B cell (primary cell): ENCODE measurements around the gene FHDC1. TPM values are rescaled to one million over a fixed set of nuclear protein-coding genes. Genes with fewer than 3 reads are reported as not detected.

ENCODE experiments used
- ATAC-seq: fragments of 200-7000 bp; cut with Tn5 transposase; one replicate; pipeline ENCODE4 v1.10.0; 2021; ENCODE audit warnings: low read depth, mild to moderate bottlenecking, moderate number of reproducible peaks, moderate library complexity
- CTCF ChIA-PET: fragments of 350-600 bp; sonication (Branson Sonifier 250); formaldehyde crosslinking; loops from one replicate; lab custom pipeline; 2021; ENCODE audit warnings: antibody characterized with exemption, inconsistent platforms; lab: Charles Lee
- POLR2A ChIA-PET: fragments of 350-600 bp; sonication (Branson Sonifier 250); formaldehyde crosslinking; loops from one replicate; lab custom pipeline; 2021; ENCODE audit warnings: antibody characterized with exemption; lab: Charles Lee
- DNase-seq: peaks from one replicate; pipeline ENCODE4 v3.0.0; 2013
- H2AFZ ChIP-seq: 2 replicates; pipeline ENCODE4 v1.6.1; 2012; ENCODE audit warnings: mild to moderate bottlenecking, low read depth, low read length; ENCODE audit not compliant: insufficient read depth, poor library complexity, severe bottlenecking
- H3K27ac ChIP-seq, 2 donors: 1 replicate in 1 of 2; 2 replicates in 1 of 2; pipeline ENCODE4 v1.5.1; 2012 to 2013; ENCODE audit warnings: low read length in 2 of 2, mild to moderate bottlenecking in 2 of 2, moderate library complexity in 1 of 2
- H3K27me3 ChIP-seq, 4 experiments: fragments of 200-600 bp in 1 of 4; sonication (generic) in 1 of 4; replicated peaks in 1 of 4; 1 replicate in 2 of 4; 2 replicates in 2 of 4; pipeline versions ENCODE4 v1.6.1 to v1.7.0; 2013 to 2016; ENCODE audit warnings: low read length in 3 of 4, mild to moderate bottlenecking in 2 of 4, mixed read lengths in 1 of 4, moderate library complexity in 1 of 4; ENCODE audit not compliant: insufficient read depth in 4 of 4, control insufficient read depth in 3 of 4; ENCODE audit errors: control extremely low read depth in 1 of 4
- H3K36me3 ChIP-seq, 2 experiments: replicated peaks in 1 of 2; 1 replicate in 1 of 2; 2 replicates in 1 of 2; pipeline versions ENCODE4 v1.6.1 to v1.7.1; 2013; ENCODE audit warnings: low read length in 1 of 2; ENCODE audit not compliant: insufficient read depth in 2 of 2, control insufficient read depth in 1 of 2; ENCODE audit errors: control extremely low read depth in 1 of 2, extremely low read depth in 1 of 2
- H3K4me1 ChIP-seq, 2 donors: fragments of 200-600 bp in 1 of 2; sonication (generic) in 1 of 2; 1 replicate in 1 of 2; 2 replicates in 1 of 2; pipeline versions ENCODE4 v1.5.1 to v1.6.1; 2013 to 2017; ENCODE audit warnings: low read length in 2 of 2; ENCODE audit not compliant: control insufficient read depth in 2 of 2, insufficient read depth in 2 of 2
- H3K4me2 ChIP-seq: replicated peaks from 2 replicates; pipeline ENCODE3; 2012; ENCODE audit warnings: mild to moderate bottlenecking, low read depth, low read length; ENCODE audit not compliant: poor library complexity, severe bottlenecking
- H3K4me3 ChIP-seq, 5 experiments: fragments of 200-600 bp in 1 of 5; sonication (generic) in 1 of 5; 1 replicate in 3 of 5; 2 replicates in 2 of 5; pipeline versions ENCODE4 v1.5.1 to v1.7.0; 2011 to 2016; ENCODE audit warnings: low read length in 4 of 5, mild to moderate bottlenecking in 4 of 5, low read depth in 2 of 5, control low read depth in 1 of 5, moderate library complexity in 1 of 5; ENCODE audit not compliant: insufficient read depth in 1 of 5; ENCODE audit errors: control extremely low read depth in 1 of 5, extremely low read depth in 1 of 5
- H3K79me2 ChIP-seq: fragments of 200-600 bp; sonication (generic); one replicate; pipeline ENCODE4 v1.6.0; 2016; ENCODE audit warnings: low read length; ENCODE audit not compliant: control insufficient read depth, insufficient read depth
- H3K9ac ChIP-seq: fragments of 200-600 bp; sonication (generic); 2 replicates; pipeline ENCODE4 v1.6.1; 2017; ENCODE audit warnings: mild to moderate bottlenecking, low read length, moderate library complexity
- H3K9me3 ChIP-seq, 3 donors: one replicate each; pipeline versions ENCODE4 v1.6.1 to v1.7.1; 2013; ENCODE audit warnings: low read length in 2 of 3; ENCODE audit not compliant: control insufficient read depth in 2 of 3, insufficient read depth in 1 of 3; ENCODE audit errors: control extremely low read depth in 1 of 3
- H4K20me1 ChIP-seq: 2 replicates; pipeline ENCODE4 v1.6.0; 2012; ENCODE audit warnings: mild to moderate bottlenecking, low read length; ENCODE audit not compliant: insufficient read depth, control insufficient read depth, poor library complexity, severe bottlenecking
- H3K27ac Mint-ChIP-seq: one replicate; pipeline ENCODE4 v1.8.0; 2021; ENCODE audit warnings: mixed read lengths
- H3K27me3 Mint-ChIP-seq: one replicate; pipeline ENCODE4 v1.8.0; 2021; ENCODE audit warnings: mixed read lengths
- H3K4me1 Mint-ChIP-seq: one replicate; pipeline ENCODE4 v1.8.0; 2021; ENCODE audit warnings: mixed read lengths
- H3K4me3 Mint-ChIP-seq: one replicate; pipeline ENCODE4 v1.8.0; 2021; ENCODE audit warnings: mixed read lengths
- H3K9me3 Mint-ChIP-seq: one replicate; pipeline ENCODE4 v1.8.0; 2022; ENCODE audit warnings: mixed read lengths; ENCODE audit not compliant: insufficient read depth
- EZH2 ChIP-seq: IDR thresholded peaks from 2 replicates; pipeline ENCODE4 v1.6.1; 2012; ENCODE audit warnings: borderline replicate concordance, low read depth, mild to moderate bottlenecking, moderate library complexity, low read length; ENCODE audit not compliant: insufficient read depth, poor library complexity, severe bottlenecking
- WGBS: methylation state at CpG from one replicate; pipeline ENCODE4 v1.1.5; 2013; ENCODE audit warnings: missing lambda C conversion rate; ENCODE audit not compliant: insufficient coverage; 5-methylcytosine and 5-hydroxymethylcytosine counted together
- intact Hi-C: fragments of 100-400 bp; cut with micrococcal nuclease; formaldehyde crosslinking; loops from one replicate; pipeline ENCODE4 v1.10.0; 2022
- polyA plus RNA-seq: library from polyadenylated mRNA; depleted of rRNA; stranded (reverse); fragments of >200 nt; gene quantifications from 2 replicates; pipeline ENCODE4 v1.2.3, GENCODE V29; 2012
- total RNA-seq, 2 donors: library from RNA; stranded (reverse); fragments of 120-200 nt in 1 of 2; gene quantifications; 1 replicate in 1 of 2; 2 replicates in 1 of 2; pipeline versions ENCODE4 v1.2.3 to v1.2.4, GENCODE V29; 2013 to 2022
- TF ChIP-seq, protein P1 (sequence below): fragments of 200-600 bp; IDR thresholded peaks from one replicate; pipeline ENCODE4 v1.8.0; 2022; ENCODE audit warnings: antibody characterized with exemption, mild to moderate bottlenecking

The FHDC1 gene
- total and polyA plus RNA-seq, 2 donors (not counting 1 experiment from before 2014, with no cell fraction given) = 0.13 to 0.57 TPM

DNA sequence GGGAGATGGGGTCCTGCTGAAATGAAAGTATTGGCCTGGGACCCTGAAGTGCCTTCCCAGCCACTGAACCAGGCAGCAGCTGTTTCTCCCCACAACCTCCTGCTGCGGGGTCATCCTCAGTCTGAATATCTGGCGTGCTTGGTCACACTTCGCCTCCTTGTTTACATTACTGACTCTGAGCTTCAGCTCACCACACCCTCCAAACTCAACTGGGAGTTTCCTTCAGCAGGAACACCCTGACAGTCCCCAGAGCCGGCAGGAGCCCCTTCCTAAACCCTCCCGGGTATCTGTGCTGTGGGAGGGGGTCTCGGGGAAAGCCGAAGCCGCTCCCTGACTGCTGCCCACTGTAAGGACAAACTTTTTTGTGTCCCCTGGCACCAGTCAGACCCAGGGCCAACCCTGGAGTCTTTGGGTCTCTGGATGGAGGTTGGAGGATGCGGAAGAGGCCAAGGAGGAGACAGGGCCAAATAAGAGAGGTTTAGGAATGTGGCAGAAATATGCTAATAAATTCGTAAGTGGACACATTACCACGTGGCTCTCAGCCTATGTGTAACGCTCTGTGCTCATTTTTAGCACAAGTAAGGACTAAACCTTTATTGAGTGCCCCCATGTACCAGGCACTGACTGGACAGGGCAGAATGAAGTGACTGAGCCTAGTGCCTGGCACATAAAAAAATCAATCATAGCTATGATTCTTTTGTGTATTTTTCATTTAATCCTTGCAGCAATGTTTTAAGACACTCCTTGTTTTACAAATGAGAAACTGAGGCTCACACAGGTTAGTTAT is 20.7 kb downstream of the FHDC1 start:
- no peak overlapping the region for H3K27ac Mint-ChIP-seq

More for the DNA sequence above, 20.7 kb downstream of the FHDC1 start:
- Histone ChIP-seq H4K20me1 (no peaks in the 10 kb centered on the region), H3K4me1 (peaks cover 0 to 7% of the 10 kb centered on the region in 2 donors), H3K4me3 (no peak overlapping the region), H3K27me3 (no peaks in the 10 kb centered on the region), H3K9me3 (no peaks in the 10 kb centered on the region), H3K4me2 (no peak overlapping the region), H2AFZ (no peak overlapping the region), H3K9ac (no peak overlapping the region), H3K79me2 (no peaks in the 10 kb centered on the region), H3K36me3 (no peaks in the 10 kb centered on the region), H3K27ac (no peak overlapping the region)
- Mint-ChIP-seq H3K9me3 (no peaks in the 10 kb centered on the region), H3K4me1 (peaks cover 7% of the 10 kb centered on the region), H3K4me3 (no peak overlapping the region), H3K27me3 (peaks cover 7% of the 10 kb centered on the region)
- TF ChIP-seq, protein P1, sequence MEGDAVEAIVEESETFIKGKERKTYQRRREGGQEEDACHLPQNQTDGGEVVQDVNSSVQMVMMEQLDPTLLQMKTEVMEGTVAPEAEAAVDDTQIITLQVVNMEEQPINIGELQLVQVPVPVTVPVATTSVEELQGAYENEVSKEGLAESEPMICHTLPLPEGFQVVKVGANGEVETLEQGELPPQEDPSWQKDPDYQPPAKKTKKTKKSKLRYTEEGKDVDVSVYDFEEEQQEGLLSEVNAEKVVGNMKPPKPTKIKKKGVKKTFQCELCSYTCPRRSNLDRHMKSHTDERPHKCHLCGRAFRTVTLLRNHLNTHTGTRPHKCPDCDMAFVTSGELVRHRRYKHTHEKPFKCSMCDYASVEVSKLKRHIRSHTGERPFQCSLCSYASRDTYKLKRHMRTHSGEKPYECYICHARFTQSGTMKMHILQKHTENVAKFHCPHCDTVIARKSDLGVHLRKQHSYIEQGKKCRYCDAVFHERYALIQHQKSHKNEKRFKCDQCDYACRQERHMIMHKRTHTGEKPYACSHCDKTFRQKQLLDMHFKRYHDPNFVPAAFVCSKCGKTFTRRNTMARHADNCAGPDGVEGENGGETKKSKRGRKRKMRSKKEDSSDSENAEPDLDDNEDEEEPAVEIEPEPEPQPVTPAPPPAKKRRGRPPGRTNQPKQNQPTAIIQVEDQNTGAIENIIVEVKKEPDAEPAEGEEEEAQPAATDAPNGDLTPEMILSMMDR = no peak
- no peak for TF ChIP-seq EZH2
- intact Hi-C loops = no loop called here
- ChIA-PET CTCF (no interaction called here), POLR2A (no interaction called here)
- no peak for DNase-seq
- 84% methylated on average over 12 of the region's 12 CpGs for WGBS
- ATAC-seq = no peak
